Psoas muscle (tissue), 8 donors: ENCODE measurements around the gene PDZRN4. TPM values are rescaled to one million over a fixed set of nuclear protein-coding genes. Genes with fewer than 3 reads are reported as not detected.

Experiments used
- ATAC-seq, 4 donors: fragments of 200-7000 bp; cut with Tn5 transposase; one replicate each; pipeline ENCODE4 v1.9.1; 2020; ENCODE audit warnings: moderate library complexity in 3 of 4, mild to moderate bottlenecking in 2 of 4
- DNase-seq, 2 donors: peaks; one replicate each; pipeline ENCODE4 v3.0.0-alpha.2; 2020
- H3K27ac ChIP-seq: fragments of 200-600 bp; one replicate; pipeline ENCODE4 v1.8.0; 2022
- H3K27me3 ChIP-seq, 3 donors: fragments of 200-600 bp in 1 of 3; one replicate each; pipeline versions ENCODE4 v1.6.1 to v1.8.0; 2013 to 2022; ENCODE audit warnings: low read length in 2 of 3, mild to moderate bottlenecking in 2 of 3, moderate library complexity in 1 of 3; ENCODE audit not compliant: insufficient read depth in 3 of 3
- H3K36me3 ChIP-seq, 2 donors: fragments of 200-600 bp in 1 of 2; one replicate each; pipeline versions ENCODE4 v1.6.1 to v1.8.0; 2013 to 2022; ENCODE audit warnings: low read depth in 1 of 2, mild to moderate bottlenecking in 1 of 2, moderate library complexity in 1 of 2; ENCODE audit not compliant: insufficient read depth in 1 of 2
- H3K4me1 ChIP-seq: fragments of 200-600 bp; one replicate; pipeline ENCODE4 v1.8.0; 2022
- H3K4me3 ChIP-seq: fragments of 200-600 bp; one replicate; pipeline ENCODE4 v1.8.0; 2022; ENCODE audit warnings: mild to moderate bottlenecking
- H3K9me3 ChIP-seq: fragments of 200-600 bp; one replicate; pipeline ENCODE4 v1.8.0; 2022
- WGBS, 3 donors: extraction: QIAGEN DNeasy Blood & Tissue Kit; methylation state at CpG; one replicate each; pipeline versions ENCODE4 v1.1.6 to v1.1.7; 2013; 5-methylcytosine and 5-hydroxymethylcytosine counted together
- intact Hi-C, 2 donors: fragments of 100-400 bp; cut with DNase I; formaldehyde crosslinking; loops; one replicate each; pipeline versions ENCODE4 v1.11.0 to v1.14.2; 2022
- polyA plus RNA-seq, 3 donors: library from polyadenylated mRNA; stranded (reverse); fragments of 200-250 nt; gene quantifications; one replicate each; pipeline ENCODE4 v1.2.3, GENCODE V29; 2013
- total RNA-seq, 4 donors: library from RNA; stranded (reverse); fragmentation: NEBNext Ultra II Directional in 2 of 4; extraction: Animal tissue kit (Norgen Biotek cat#: 25700) in 2 of 4; gene quantifications; one replicate each; pipeline versions ENCODE4 v1.2.1 to v1.2.4, GENCODE V29; 2021 to 2023
- TF ChIP-seq, protein P1 (sequence below): fragments of 200-600 bp; IDR thresholded peaks from one replicate; pipeline ENCODE4 v1.8.0; 2022; ENCODE audit warnings: antibody characterized with exemption
- donor health status: healthy with polysubstance abuse.
- donor health status: DM: no; HTN: no; CAD: no; lungs with moderate emphysema.
- donor health status: Bipolar disorder and iron deficiency.
- donor health status: healthy.
- donor health status: DM: yes; HTN: yes; CAD: no.
- donor health status: DM: no; HTN: no; CAD: no.
- donor health status: DM: no; HTN: no; CAD: no.
- donor health status: DM: yes; HTN: yes; CAD: no.

The PDZRN4 gene
- total and polyA plus RNA-seq, 7 donors: 0.11 to 0.39 (median 0.20) TPM; not detected in 1

GRCh38 chr12:41217727-41218126 lies 29.6 kb downstream of the PDZRN4 start:
- no peak overlapping the region for H3K4me3 ChIP-seq
- 88 to 93% (median 91%) methylated on average over 1 of the region's 1 CpG for WGBS, 3 donors
- H3K36me3 ChIP-seq: no peaks in the 10 kb centered on the region
- ATAC-seq (no peak), DNase-seq (no peak)
- intact Hi-C loops: no loop called here
- no peak overlapping the region for H3K27ac ChIP-seq
- H3K27me3 ChIP-seq: no peaks in the 10 kb centered on the region
- H3K4me1 ChIP-seq: no peaks in the 10 kb centered on the region
- H3K9me3 ChIP-seq: no peaks in the 10 kb centered on the region
- TF ChIP-seq, protein P1, sequence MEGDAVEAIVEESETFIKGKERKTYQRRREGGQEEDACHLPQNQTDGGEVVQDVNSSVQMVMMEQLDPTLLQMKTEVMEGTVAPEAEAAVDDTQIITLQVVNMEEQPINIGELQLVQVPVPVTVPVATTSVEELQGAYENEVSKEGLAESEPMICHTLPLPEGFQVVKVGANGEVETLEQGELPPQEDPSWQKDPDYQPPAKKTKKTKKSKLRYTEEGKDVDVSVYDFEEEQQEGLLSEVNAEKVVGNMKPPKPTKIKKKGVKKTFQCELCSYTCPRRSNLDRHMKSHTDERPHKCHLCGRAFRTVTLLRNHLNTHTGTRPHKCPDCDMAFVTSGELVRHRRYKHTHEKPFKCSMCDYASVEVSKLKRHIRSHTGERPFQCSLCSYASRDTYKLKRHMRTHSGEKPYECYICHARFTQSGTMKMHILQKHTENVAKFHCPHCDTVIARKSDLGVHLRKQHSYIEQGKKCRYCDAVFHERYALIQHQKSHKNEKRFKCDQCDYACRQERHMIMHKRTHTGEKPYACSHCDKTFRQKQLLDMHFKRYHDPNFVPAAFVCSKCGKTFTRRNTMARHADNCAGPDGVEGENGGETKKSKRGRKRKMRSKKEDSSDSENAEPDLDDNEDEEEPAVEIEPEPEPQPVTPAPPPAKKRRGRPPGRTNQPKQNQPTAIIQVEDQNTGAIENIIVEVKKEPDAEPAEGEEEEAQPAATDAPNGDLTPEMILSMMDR: no peak

DNA sequence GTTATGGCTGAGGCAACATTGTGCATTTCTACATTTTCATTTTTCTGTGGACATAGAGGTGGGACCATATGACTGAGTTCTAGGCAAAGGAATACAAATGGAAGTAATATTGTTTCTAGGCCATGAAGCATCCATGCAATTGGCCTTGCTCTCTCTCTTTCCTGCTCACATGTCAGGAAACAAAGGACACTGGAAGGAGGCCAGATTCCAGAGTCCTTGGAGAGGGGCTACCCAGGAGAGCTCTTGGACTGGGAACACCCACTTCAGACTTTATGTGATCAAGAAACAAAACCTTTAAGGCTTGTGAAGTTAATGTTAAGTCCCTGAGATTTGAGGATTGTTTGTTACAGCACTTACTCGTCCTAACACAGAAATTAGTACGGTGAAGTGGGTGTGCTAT lies 32.8 kb downstream of the PDZRN4 start:
- 77 to 80% (median 79%) methylated on average over 2 of the region's 2 CpGs for WGBS, 3 donors
- Histone ChIP-seq H3K4me3 (no peak overlapping the region), H3K9me3 (no peaks in the 10 kb centered on the region), H3K36me3 (no peaks in the 10 kb centered on the region), H3K4me1 (no peaks in the 10 kb centered on the region), H3K27me3 (no peaks in the 10 kb centered on the region), H3K27ac (no peak overlapping the region)
- DNase-seq (no peak), ATAC-seq (no peak)
- TF ChIP-seq, protein P1: no peak
- intact Hi-C loops: no loop called here

DNA sequence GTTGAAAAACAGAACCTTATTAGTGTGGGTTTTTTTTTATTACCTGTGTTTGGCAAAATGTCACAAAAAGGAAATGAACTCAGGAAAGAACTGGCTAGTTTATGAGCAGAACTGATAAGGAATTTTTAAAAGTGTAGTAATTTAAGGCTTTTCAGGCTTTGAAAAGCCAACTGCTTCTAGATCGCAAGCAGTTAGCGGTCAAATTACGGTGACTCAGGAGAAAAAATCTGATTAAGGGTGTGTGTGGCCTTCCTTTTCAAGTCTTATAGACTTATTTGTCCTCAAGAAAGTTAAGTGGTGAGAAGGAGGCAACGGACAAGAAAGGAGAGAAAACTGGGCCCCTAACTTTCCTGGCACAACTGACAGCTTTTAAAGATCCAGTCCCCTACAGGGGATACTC lies 33.4 kb downstream of the PDZRN4 start:
- ATAC-seq (no peak), DNase-seq (no peak)
- Histone ChIP-seq H3K4me3 (no peak overlapping the region), H3K9me3 (no peaks in the 10 kb centered on the region), H3K4me1 (no peaks in the 10 kb centered on the region), H3K27ac (no peak overlapping the region), H3K27me3 (no peaks in the 10 kb centered on the region), H3K36me3 (no peaks in the 10 kb centered on the region)
- TF ChIP-seq, protein P1: no peak
- WGBS, 3 donors: 61 to 78% (median 64%) methylated on average over 4 of the region's 4 CpGs
- intact Hi-C loops: no loop called here

GRCh38 chr12:41223600-41223999 lies 35.5 kb downstream of the PDZRN4 start:
- TF ChIP-seq, protein P1: no peak

GRCh38 chr12:41224066-41224465 lies 35.9 kb downstream of the PDZRN4 start:
- Histone ChIP-seq H3K36me3 (no peaks in the 10 kb centered on the region), H3K9me3 (no peaks in the 10 kb centered on the region), H3K4me3 (no peak overlapping the region), H3K27me3 (no peaks in the 10 kb centered on the region), H3K4me1 (no peaks in the 10 kb centered on the region), H3K27ac (no peak overlapping the region)
- ATAC-seq: no peak
- DNase-seq: no peak
- intact Hi-C loops: no loop called here
- TF ChIP-seq, protein P1: no peak
- 35 to 58% (median 38%) methylated on average over 1 of the region's 1 CpG for WGBS, 3 donors

More at GRCh38 chr12:41223600-41223999, 35.5 kb downstream of the PDZRN4 start:
- H3K27me3 ChIP-seq: no peaks in the 10 kb centered on the region
- H3K27ac ChIP-seq: no peak overlapping the region
- H3K4me3 ChIP-seq: no peak overlapping the region
- H3K9me3 ChIP-seq: no peaks in the 10 kb centered on the region
- 92 to 100% (median 97%) methylated on average over 3 of the region's 3 CpGs for WGBS, 3 donors
- H3K36me3 ChIP-seq: no peaks in the 10 kb centered on the region
- intact Hi-C loops: no loop called here
- ATAC-seq: no peak
- no peaks in the 10 kb centered on the region for H3K4me1 ChIP-seq
- DNase-seq: no peak
